Epithelial cell of esophagus (primary cell): ENCODE data around the gene ADISSP.
A peak's percentile ranks its signal among the peaks of the same experiment; 100 is the strongest.

Experiments
- DNase-seq: peaks from one replicate; pipeline ENCODE4 v3.0.0; 2010; ENCODE audit warnings: low read depth
- H3K4me3 ChIP-seq: 2 replicates; pipeline ENCODE4 v1.5.1; 2011; ENCODE audit warnings: mild to moderate bottlenecking, low read length, control low read depth
- TF ChIP-seq, protein P1 (sequence below): IDR thresholded peaks from 2 replicates; pipeline ENCODE4 v1.5.1; 2011; ENCODE audit warnings: low read depth, mild to moderate bottlenecking, low read length, control low read depth, inconsistent platforms; ENCODE audit not compliant: insufficient read depth; ENCODE audit errors: missing control alignments

Gene ADISSP

DNA sequence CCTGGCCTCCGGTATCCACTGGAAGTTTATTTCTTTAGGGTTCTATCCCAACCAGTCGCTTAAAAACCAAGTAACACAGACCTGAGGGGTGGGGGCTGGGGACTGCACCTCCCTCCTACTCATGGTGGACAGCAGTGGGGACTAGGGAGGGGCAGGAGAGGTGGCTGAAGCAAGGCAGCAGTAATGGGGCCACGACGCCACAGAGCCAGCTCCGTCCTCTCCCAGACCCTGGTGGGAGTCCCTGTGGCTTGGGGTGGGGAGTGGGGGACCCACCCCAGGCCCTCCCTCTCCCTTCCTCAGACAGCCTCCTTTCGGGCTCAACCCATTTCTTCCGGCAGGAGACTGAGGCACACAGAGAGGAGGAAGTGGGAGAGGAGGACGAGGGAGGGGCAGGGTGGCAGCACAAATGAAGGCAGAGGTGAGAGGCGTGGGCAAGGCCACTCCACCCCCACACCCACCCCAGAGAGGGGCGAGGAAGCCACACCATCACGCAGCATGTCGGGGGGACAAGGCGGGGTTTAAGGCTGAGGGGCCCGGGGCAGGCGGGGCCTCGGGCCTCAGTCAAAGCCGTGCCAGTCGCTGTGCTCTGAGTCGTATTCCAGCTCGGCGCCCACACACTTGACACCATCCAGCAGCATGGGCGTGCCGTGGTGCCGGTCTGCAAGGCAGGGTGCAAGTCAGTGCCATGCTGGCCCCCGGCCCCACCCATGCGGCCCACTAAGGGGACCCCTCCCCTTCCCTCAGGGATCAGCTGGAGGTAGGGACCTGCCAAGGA is 13.9 kb downstream of the ADISSP start:
- no peak for DNase-seq
- TF ChIP-seq, protein P1, sequence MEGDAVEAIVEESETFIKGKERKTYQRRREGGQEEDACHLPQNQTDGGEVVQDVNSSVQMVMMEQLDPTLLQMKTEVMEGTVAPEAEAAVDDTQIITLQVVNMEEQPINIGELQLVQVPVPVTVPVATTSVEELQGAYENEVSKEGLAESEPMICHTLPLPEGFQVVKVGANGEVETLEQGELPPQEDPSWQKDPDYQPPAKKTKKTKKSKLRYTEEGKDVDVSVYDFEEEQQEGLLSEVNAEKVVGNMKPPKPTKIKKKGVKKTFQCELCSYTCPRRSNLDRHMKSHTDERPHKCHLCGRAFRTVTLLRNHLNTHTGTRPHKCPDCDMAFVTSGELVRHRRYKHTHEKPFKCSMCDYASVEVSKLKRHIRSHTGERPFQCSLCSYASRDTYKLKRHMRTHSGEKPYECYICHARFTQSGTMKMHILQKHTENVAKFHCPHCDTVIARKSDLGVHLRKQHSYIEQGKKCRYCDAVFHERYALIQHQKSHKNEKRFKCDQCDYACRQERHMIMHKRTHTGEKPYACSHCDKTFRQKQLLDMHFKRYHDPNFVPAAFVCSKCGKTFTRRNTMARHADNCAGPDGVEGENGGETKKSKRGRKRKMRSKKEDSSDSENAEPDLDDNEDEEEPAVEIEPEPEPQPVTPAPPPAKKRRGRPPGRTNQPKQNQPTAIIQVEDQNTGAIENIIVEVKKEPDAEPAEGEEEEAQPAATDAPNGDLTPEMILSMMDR = no peak
- no peak overlapping the region for H3K4me3 ChIP-seq

DNA sequence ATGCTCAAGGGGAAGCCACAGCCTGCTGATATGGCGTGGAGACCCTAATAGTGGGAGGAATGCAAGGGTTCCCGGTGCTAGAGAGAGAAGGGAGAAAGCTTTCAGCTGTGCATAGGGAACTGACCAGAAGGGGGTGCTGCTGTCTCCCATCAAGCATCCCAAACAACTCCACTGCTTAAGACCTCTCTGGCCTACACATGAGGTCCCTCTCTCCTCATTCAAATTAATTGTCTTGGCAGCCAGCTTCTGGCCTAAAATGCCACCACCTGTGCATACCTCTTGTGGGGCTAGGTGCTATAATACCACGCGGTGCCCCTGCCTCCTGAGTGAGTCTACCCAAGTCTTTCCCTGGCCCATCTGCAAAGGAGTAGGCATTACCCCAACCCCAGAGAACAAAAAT is 14.5 kb downstream of the ADISSP start:
- no peak overlapping the region for H3K4me3 ChIP-seq
- TF ChIP-seq, protein P1 = peak; percentile 91
- DNase-seq = peak; percentile 77

DNA sequence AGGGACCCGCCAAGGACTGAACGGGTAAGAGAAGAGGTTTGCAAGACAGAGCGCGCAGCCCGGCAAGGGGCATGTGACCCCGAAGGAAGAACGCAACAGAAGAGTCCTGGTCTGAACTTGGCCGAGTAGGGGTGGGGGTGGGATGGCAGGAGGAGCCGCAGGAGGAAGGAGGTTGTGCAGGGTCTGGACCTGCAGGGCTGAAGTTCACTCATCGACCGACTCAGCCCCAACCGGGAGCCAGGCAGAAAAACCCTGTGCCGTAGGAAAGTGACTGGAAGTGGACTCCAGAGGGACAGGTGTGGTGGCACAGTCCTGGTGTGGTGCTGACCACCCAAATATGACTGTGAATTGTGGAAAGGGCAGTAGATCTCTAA is 15.2 kb downstream of the ADISSP start:
- DNase-seq = no peak
- peak overlapping the region; percentile 18 for H3K4me3 ChIP-seq
- TF ChIP-seq, protein P1 = no peak

DNA sequence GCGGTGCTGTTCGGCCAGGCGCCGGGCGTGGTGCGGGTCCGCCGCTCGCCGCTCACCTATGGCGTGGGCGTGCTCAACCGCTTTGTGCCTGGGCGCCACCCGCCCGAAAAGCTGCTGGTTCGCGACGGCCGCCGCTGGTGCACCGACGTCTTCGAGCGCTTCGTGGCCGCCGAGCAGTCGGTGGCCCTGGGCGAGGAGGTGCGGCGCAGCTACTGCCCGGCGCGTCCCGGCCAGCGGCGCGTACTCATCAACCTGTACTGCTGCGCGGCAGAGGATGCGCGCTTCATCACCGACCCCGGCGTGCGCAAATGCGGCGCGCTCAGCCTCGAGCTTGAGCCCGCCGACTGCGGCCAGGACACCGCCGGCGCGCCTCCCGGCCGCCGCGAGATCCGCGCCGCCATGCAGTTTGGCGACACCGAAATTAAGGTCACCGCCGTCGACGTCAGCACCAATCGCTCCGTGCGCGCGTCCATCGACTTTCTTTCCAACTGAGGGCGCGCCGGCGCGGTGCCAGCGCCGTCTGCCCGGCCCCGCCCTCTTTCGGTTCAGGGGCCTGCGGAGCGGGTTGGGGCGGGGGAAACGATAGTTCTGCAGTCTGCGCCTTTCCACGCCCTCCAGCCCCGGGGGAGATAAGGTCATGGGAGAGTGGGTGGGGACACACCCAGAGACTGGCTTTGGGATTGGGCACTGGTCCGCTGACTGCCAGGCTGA is 15.7 kb downstream of the ADISSP start:
- TF ChIP-seq, protein P1 = no peak
- peak; percentile 63 for DNase-seq
- H3K4me3 ChIP-seq = peak overlapping the region; percentile 18

DNA sequence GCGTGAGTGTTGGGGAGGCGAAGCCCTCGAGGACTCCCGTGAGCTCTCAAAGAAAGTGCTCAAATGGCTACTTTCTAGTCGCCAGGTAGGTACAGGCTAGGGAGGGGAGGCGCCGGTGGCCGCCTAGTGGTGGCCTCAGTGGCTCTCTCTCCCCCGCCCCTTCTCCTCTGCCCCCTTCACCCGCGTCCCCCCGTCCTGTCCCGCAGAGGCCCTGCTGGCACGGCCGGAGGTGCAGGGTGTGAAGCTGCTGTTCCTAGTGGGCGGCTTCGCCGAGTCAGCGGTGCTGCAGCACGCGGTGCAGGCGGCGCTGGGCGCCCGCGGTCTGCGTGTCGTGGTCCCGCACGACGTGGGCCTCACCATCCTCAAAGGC is 16.3 kb downstream of the ADISSP start:
- TF ChIP-seq, protein P1 = no peak
- no peak overlapping the region for H3K4me3 ChIP-seq
- no peak for DNase-seq

DNA sequence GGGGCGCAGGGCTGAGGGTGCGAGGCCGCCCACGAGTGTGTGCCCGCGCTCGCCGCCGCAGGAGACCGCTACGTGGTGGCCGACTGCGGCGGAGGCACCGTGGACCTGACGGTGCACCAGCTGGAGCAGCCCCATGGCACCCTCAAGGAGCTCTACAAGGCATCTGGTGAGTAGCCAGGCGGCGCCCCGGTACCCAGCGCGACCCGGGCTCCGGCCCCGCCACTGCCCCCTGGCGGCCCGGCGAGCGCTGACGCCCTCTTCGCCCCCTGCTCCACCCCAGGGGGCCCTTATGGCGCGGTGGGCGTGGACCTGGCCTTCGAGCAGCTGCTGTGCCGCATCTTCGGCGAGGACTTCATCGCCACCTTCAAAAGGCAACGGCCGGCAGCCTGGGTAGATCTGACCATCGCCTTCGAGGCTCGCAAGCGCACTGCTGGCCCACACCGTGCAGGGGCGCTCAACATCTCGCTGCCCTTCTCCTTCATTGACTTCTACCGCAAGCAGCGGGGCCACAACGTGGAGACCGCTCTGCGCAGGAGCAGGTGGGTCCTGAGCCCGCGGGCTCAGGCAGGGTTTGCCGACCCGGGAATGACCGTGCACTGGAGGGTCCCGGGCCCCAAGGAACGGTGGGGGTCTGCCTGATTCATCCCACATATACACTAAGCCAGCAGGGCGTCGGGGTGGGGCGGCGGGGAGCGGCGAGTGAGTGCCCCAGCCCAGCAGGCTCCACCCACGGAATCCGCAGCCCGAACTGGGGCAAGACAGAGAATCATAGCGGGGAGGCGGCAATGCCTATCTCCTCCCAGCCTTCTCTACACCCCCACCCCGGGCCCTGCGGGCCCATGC is 17.6 kb downstream of the ADISSP start:
- H3K4me3 ChIP-seq = peak overlapping the region; percentile 3
- DNase-seq = peak; percentile 34
- TF ChIP-seq, protein P1 = peak; percentile 23
